HG02759 (cell line): ENCODE results near the gene PEG3.

Source experiments
- ATAC-seq: cut with Tn5 transposase; IDR thresholded peaks from one replicate; pipeline ENCODE4 v1.9.1; 2021; ENCODE audit warnings: mild to moderate bottlenecking, moderate library complexity; ENCODE audit not compliant: unreplicated experiment

PEG3 gene

GRCh38 chr19:56839652-56840450, 675 bp downstream of the PEG3 start:
- ATAC-seq: no peak

GRCh38 chr19:56838909-56839651, 1.4 kb downstream of the PEG3 start:
- ATAC-seq: no peak

GRCh38 chr19:56838024-56838908, 2.3 kb downstream of the PEG3 start:
- ATAC-seq: no peak

- ATAC-seq: no peak
These were observed 3.0 kb downstream of the PEG3 start for GRCh38 chr19:56837492-56838023.

- no peak for ATAC-seq
These were observed 3.5 kb downstream of the PEG3 start for GRCh38 chr19:56837004-56837403.

GRCh38 chr19:56836059-56836458, 4.5 kb downstream of the PEG3 start:
- ATAC-seq: no peak

GRCh38 chr19:56835401-56835800, 5.1 kb downstream of the PEG3 start:
- no peak for ATAC-seq

GRCh38 chr19:56834564-56835375, 5.8 kb downstream of the PEG3 start:
- no peak for ATAC-seq

- ATAC-seq: no peak
These were observed 8.1 kb downstream of the PEG3 start for GRCh38 chr19:56832352-56832928.

GRCh38 chr19:56831255-56831654, 9.3 kb downstream of the PEG3 start:
- ATAC-seq: no peak

- no peak for ATAC-seq
These were observed 10.9 kb downstream of the PEG3 start for GRCh38 chr19:56829596-56829995.

- no peak for ATAC-seq
These were observed 12.8 kb downstream of the PEG3 start for GRCh38 chr19:56827708-56828107.

- ATAC-seq: no peak
These were observed 16.6 kb downstream of the PEG3 start for GRCh38 chr19:56823956-56824355.

- no peak for ATAC-seq
These were observed 17.1 kb downstream of the PEG3 start for GRCh38 chr19:56823417-56823816.

GRCh38 chr19:56822755-56823154, 17.8 kb downstream of the PEG3 start:
- no peak for ATAC-seq

GRCh38 chr19:56821675-56822074, 18.9 kb downstream of the PEG3 start:
- ATAC-seq: no peak

GRCh38 chr19:56821209-56821608, 19.3 kb downstream of the PEG3 start:
- ATAC-seq: no peak

- ATAC-seq: no peak
These were observed 21.4 kb downstream of the PEG3 start for GRCh38 chr19:56819166-56819565.

- no peak for ATAC-seq
These were observed 25.9 kb downstream of the PEG3 start for GRCh38 chr19:56814656-56815055.

- no peak for ATAC-seq
These were observed 27.0 kb downstream of the PEG3 start for GRCh38 chr19:56813531-56813930.
